Measurements from ENCODE around the gene AMOTL1.

The AMOTL1 gene

GRCh38 chr11:94799726-94800125, 31.6 kb downstream of the AMOTL1 start:
- Histone ChIP-seq H3K27me3 (ENCODE audit: insufficient read depth, poor library complexity, severe bottlenecking) (peaks cover 2% of the 10 kb centered on the region), H3K27ac (replicated peaks) (no peak overlapping the region), H3K4me3 (replicated peaks; ENCODE audit: insufficient read depth, low read length) (no peak overlapping the region)
- no peak for DNase-seq (ENCODE audit: low read depth in 1 of 2, low spot score in 1 of 2)
- no peak for TF ChIP-seq POLR2AphosphoS5 (IDR thresholded peaks at IDR 0.05; ENCODE audit: low read depth)
- TF ChIP-seq REST (IDR thresholded peaks at IDR 0.05; ENCODE audit: insufficient replicate concordance, low read depth): no peak
- TF ChIP-seq GABPA (IDR thresholded peaks at IDR 0.05; ENCODE audit: low read depth): no peak
- no peak for TF ChIP-seq SPI1 (IDR thresholded peaks at IDR 0.05; ENCODE audit: borderline replicate concordance, low read depth)
- TF ChIP-seq CTCF (IDR thresholded peaks at IDR 0.05; ENCODE audit: insufficient read depth, low read length): no peak

- peaks cover 2% of the 10 kb centered on the region for H3K27me3 ChIP-seq (ENCODE audit: insufficient read depth, poor library complexity, severe bottlenecking)
- TF ChIP-seq POLR2AphosphoS5 (IDR thresholded peaks at IDR 0.05; ENCODE audit: low read depth) (no peak), SPI1 (IDR thresholded peaks at IDR 0.05; ENCODE audit: borderline replicate concordance, low read depth) (no peak), REST (IDR thresholded peaks at IDR 0.05; ENCODE audit: insufficient replicate concordance, low read depth) (no peak), GABPA (IDR thresholded peaks at IDR 0.05; ENCODE audit: low read depth) (no peak), CTCF (IDR thresholded peaks at IDR 0.05; ENCODE audit: insufficient read depth, low read length) (no peak)
- H3K4me3 ChIP-seq (replicated peaks; ENCODE audit: insufficient read depth, low read length): no peak overlapping the region
- H3K27ac ChIP-seq (replicated peaks): no peak overlapping the region
- no peak for DNase-seq (ENCODE audit: low read depth in 1 of 2, low spot score in 1 of 2)
Measured at GRCh38 chr11:94800414-94800813, 32.3 kb downstream of the AMOTL1 start.

GRCh38 chr11:94801866-94802460, 33.8 kb downstream of the AMOTL1 start:
- DNase-seq (ENCODE audit: low read depth in 1 of 2, low spot score in 1 of 2): no peak
- H3K4me3 ChIP-seq (replicated peaks; ENCODE audit: insufficient read depth, low read length): no peak overlapping the region
- H3K27ac ChIP-seq (replicated peaks): no peak overlapping the region
- H3K27me3 ChIP-seq (ENCODE audit: insufficient read depth, poor library complexity, severe bottlenecking): peaks cover 2% of the 10 kb centered on the region
- TF ChIP-seq GABPA (IDR thresholded peaks at IDR 0.05; ENCODE audit: low read depth): no peak
- no peak for TF ChIP-seq CTCF (IDR thresholded peaks at IDR 0.05; ENCODE audit: insufficient read depth, low read length)
- no peak for TF ChIP-seq REST (IDR thresholded peaks at IDR 0.05; ENCODE audit: insufficient replicate concordance, low read depth)
- TF ChIP-seq POLR2AphosphoS5 (IDR thresholded peaks at IDR 0.05; ENCODE audit: low read depth): no peak
- TF ChIP-seq SPI1 (IDR thresholded peaks at IDR 0.05; ENCODE audit: borderline replicate concordance, low read depth): no peak
